ENCODE results near the gene SF3B6. TPM values are rescaled to one million over a fixed set of nuclear protein-coding genes. Genes with fewer than 3 reads are reported as not detected.

Gene SF3B6
- total and polyA plus RNA-seq, 10 donors = 47.2 to 114 (median 67.9) TPM

DNA sequence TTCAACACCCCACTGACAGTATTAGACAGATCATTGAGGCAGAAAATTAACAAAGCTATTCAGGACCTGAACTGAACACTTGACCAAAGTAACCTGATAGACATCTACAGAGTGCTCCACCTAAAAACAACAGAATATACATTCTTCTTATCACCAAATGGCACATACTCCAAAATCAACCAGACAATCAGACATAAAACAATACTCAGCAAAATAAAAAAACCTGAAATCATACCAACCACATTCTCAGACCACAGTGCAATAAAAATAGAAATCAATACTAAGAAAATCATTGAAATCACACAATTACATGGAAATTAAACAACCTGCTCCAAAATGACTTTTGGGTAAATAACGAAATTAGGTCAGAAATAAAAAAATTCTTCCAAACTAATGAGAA, 31.2 kb upstream of the SF3B6 start:
- H3K9me3 ChIP-seq = peaks cover 0 to 30% (median 14%) of the 10 kb centered on the region in 8 donors
- peaks cover 0 to 33% (median 3%) of the 10 kb centered on the region in 6 donors for H3K36me3 ChIP-seq
- WGBS, 5 donors = 41 to 100% (median 53%) methylated on average over 1 of the region's 1 CpG
- no peaks in the 10 kb centered on the region for H3K4me1 ChIP-seq
- no peaks in the 10 kb centered on the region for H3K27me3 ChIP-seq (replicated peaks in 1 of 7)
- H3K27ac ChIP-seq = no peak overlapping the region
- TF ChIP-seq, protein P1, sequence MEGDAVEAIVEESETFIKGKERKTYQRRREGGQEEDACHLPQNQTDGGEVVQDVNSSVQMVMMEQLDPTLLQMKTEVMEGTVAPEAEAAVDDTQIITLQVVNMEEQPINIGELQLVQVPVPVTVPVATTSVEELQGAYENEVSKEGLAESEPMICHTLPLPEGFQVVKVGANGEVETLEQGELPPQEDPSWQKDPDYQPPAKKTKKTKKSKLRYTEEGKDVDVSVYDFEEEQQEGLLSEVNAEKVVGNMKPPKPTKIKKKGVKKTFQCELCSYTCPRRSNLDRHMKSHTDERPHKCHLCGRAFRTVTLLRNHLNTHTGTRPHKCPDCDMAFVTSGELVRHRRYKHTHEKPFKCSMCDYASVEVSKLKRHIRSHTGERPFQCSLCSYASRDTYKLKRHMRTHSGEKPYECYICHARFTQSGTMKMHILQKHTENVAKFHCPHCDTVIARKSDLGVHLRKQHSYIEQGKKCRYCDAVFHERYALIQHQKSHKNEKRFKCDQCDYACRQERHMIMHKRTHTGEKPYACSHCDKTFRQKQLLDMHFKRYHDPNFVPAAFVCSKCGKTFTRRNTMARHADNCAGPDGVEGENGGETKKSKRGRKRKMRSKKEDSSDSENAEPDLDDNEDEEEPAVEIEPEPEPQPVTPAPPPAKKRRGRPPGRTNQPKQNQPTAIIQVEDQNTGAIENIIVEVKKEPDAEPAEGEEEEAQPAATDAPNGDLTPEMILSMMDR (IDR thresholded peaks at IDR 0.05 in 8 of 11, conservative IDR thresholded peaks at IDR 0.05 in 3 of 11) = no peak
- TF ChIP-seq POLR2AphosphoS5 (IDR thresholded peaks at IDR 0.05) (no peak), POLR2A (IDR thresholded peaks at IDR 0.05) (no peak)
- intact Hi-C loops (cut with DNase I; ENCODE audit: low total_unique reads) = no loop called here
- H3K4me3 ChIP-seq = no peak overlapping the region
- DNase-seq = no peak

GRCh38 chr2:24106786-24107185, 30.7 kb upstream of the SF3B6 start:
- H3K27ac ChIP-seq = no peak overlapping the region
- TF ChIP-seq, protein P1 (IDR thresholded peaks at IDR 0.05 in 8 of 11, conservative IDR thresholded peaks at IDR 0.05 in 3 of 11) = no peak
- TF ChIP-seq POLR2AphosphoS5 (IDR thresholded peaks at IDR 0.05) (no peak), POLR2A (IDR thresholded peaks at IDR 0.05) (no peak)
- H3K4me1 ChIP-seq = no peaks in the 10 kb centered on the region
- no peak overlapping the region for H3K4me3 ChIP-seq
- peaks cover 0 to 34% (median 6%) of the 10 kb centered on the region in 6 donors for H3K36me3 ChIP-seq
- H3K9me3 ChIP-seq = peaks cover 0 to 30% (median 14%) of the 10 kb centered on the region in 8 donors
- intact Hi-C loops (cut with DNase I; ENCODE audit: low total_unique reads) = no loop called here
- no peak for DNase-seq
- no peaks in the 10 kb centered on the region for H3K27me3 ChIP-seq (replicated peaks in 1 of 7)

DNA sequence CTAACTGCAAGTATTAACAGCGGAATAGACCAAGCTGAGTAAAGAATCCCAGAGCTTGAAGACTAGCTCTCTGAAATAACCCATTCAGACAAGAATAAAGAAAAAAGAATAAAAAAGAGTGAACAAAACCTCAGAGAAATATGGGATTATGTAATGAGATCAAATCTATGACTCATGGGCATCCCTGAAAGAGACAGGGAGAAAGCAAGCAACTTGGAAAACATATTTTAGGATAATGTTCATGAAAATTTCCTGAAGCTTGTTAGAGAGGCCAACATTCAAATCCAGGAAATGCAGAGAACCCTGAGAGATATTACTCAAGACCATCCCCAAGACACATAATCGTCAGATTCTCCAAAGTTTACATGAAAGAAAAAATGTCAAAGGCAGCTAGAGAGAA, 29.7 kb upstream of the SF3B6 start:
- no peak overlapping the region for H3K27ac ChIP-seq
- H3K4me1 ChIP-seq = no peaks in the 10 kb centered on the region
- H3K9me3 ChIP-seq = peaks cover 0 to 33% (median 14%) of the 10 kb centered on the region in 8 donors
- intact Hi-C loops (cut with DNase I; ENCODE audit: low total_unique reads) = no loop called here
- TF ChIP-seq, protein P1 (IDR thresholded peaks at IDR 0.05 in 8 of 11, conservative IDR thresholded peaks at IDR 0.05 in 3 of 11) = no peak
- TF ChIP-seq POLR2A (IDR thresholded peaks at IDR 0.05) (no peak), POLR2AphosphoS5 (IDR thresholded peaks at IDR 0.05) (no peak)
- 23 to 50% (median 49%) methylated on average over 2 of the region's 2 CpGs for whole genome bisulfite sequencing, 5 donors
- H3K36me3 ChIP-seq = peaks cover 0 to 38% (median 6%) of the 10 kb centered on the region in 6 donors
- H3K27me3 ChIP-seq (replicated peaks in 1 of 7) = no peaks in the 10 kb centered on the region
- H3K4me3 ChIP-seq = no peak overlapping the region
- no peak for DNase-seq

- intact Hi-C loops (cut with DNase I; ENCODE audit: low total_unique reads) = no loop called here
- H3K27me3 ChIP-seq (replicated peaks in 1 of 7) = no peaks in the 10 kb centered on the region
- H3K36me3 ChIP-seq = peaks cover 0 to 38% (median 6%) of the 10 kb centered on the region in 6 donors
- no peak overlapping the region for H3K4me3 ChIP-seq
- 51 to 78% (median 54%) methylated on average over 4 of the region's 4 CpGs for WGBS, 5 donors
- H3K9me3 ChIP-seq = peaks cover 0 to 40% (median 15%) of the 10 kb centered on the region in 8 donors
- no peak for DNase-seq
- H3K27ac ChIP-seq = no peak overlapping the region
- TF ChIP-seq POLR2AphosphoS5 (IDR thresholded peaks at IDR 0.05) (no peak), POLR2A (IDR thresholded peaks at IDR 0.05) (no peak)
- TF ChIP-seq, protein P1 (IDR thresholded peaks at IDR 0.05 in 8 of 11, conservative IDR thresholded peaks at IDR 0.05 in 3 of 11) = no peak
- no peaks in the 10 kb centered on the region for H3K4me1 ChIP-seq
Measured at GRCh38 chr2:24104906-24105305, 28.8 kb upstream of the SF3B6 start.
